ENCODE results near the gene VPS35L.

- TF ChIP-seq POLR2A (IDR thresholded peaks at IDR 0.05; ENCODE audit: low read length), result no peak
- no peak for TF ChIP-seq GATA1 (IDR thresholded peaks at IDR 0.05; ENCODE audit: low read depth, low read length)
These were observed 39.7 kb upstream of the VPS35L start for GRCh38 chr16:19515757-19516156.
